Activated naive CD4-positive, alpha-beta T cell treated with anti-CD3 and anti-CD28 coated beads, Interleukin-2, amount 50 U/mL, for 72 hours (primary cell): Measurements from ENCODE around the gene AJM1. TPM values are rescaled to one million over a fixed set of nuclear protein-coding genes. Genes with fewer than 3 reads are reported as not detected.
A peak's percentile ranks its signal among the peaks of the same experiment; 100 is the strongest.

Experiments used
- ATAC-seq, 2 donors: fragments of 150-1000 bp; cut with Tn5 transposase; 2 replicates each; pipeline ENCODE4 v1.10.0; 2021; ENCODE audit warnings: mild to moderate bottlenecking in 2 of 2, moderate library complexity in 2 of 2
- DNase-seq, 2 donors: peaks; one replicate each; pipeline ENCODE4 v3.0.0; 2021 to 2022; ENCODE audit warnings: low spot score in 2 of 2
- H3K27ac Mint-ChIP-seq, 2 donors: one replicate each; pipeline ENCODE4 v1.8.0; 2022; ENCODE audit warnings: mild to moderate bottlenecking in 2 of 2, mixed read lengths in 2 of 2
- H3K36me3 Mint-ChIP-seq, 2 donors: one replicate each; pipeline ENCODE4 v1.8.0; 2022; ENCODE audit warnings: mixed read lengths in 2 of 2
- H3K9me3 Mint-ChIP-seq, 2 donors: one replicate each; pipeline ENCODE4 v1.8.0; 2022; ENCODE audit warnings: mixed read lengths in 2 of 2
- total RNA-seq, 2 donors: library from RNA; stranded (reverse); gene quantifications; one replicate each; pipeline ENCODE4 v1.2.3, GENCODE V29; 2022

The AJM1 gene
- total RNA-seq, 2 donors from 2014 or later: 3.7 to 6.7 TPM

- ATAC-seq: no peak
- no peak overlapping the region for H3K27ac Mint-ChIP-seq
- no peaks in the 10 kb centered on the region for H3K9me3 Mint-ChIP-seq
- peaks cover 0 to 5% of the 10 kb centered on the region in 2 donors for H3K36me3 Mint-ChIP-seq
- no peak for DNase-seq
Measured at GRCh38 chr9:136855461-136856078, 13.3 kb downstream of the AJM1 start.

- ATAC-seq (no peak), DNase-seq (no peak)
- Mint-ChIP-seq H3K9me3 (no peaks in the 10 kb centered on the region), H3K27ac (no peak overlapping the region), H3K36me3 (no peaks in the 10 kb centered on the region)
Measured at GRCh38 chr9:136856079-136856476, 13.8 kb downstream of the AJM1 start.

- Mint-ChIP-seq H3K27ac (no peak overlapping the region), H3K36me3 (no peaks in the 10 kb centered on the region), H3K9me3 (no peaks in the 10 kb centered on the region)
- DNase-seq (no peak), ATAC-seq (no peak)
Measured at GRCh38 chr9:136856541-136857141, 14.4 kb downstream of the AJM1 start.

GRCh38 chr9:136857166-136857565 is 14.9 kb downstream of the AJM1 start:
- ATAC-seq (no peak), DNase-seq (no peak)
- no peak overlapping the region for H3K27ac Mint-ChIP-seq
- no peaks in the 10 kb centered on the region for H3K9me3 Mint-ChIP-seq
- H3K36me3 Mint-ChIP-seq: no peaks in the 10 kb centered on the region

- Mint-ChIP-seq H3K9me3 (no peaks in the 10 kb centered on the region), H3K36me3 (no peaks in the 10 kb centered on the region), H3K27ac (no peak overlapping the region)
- DNase-seq (no peak), ATAC-seq (peak in 1 of 2 donors; percentile 2)
Measured at GRCh38 chr9:136857581-136858412, 15.5 kb downstream of the AJM1 start.

- ATAC-seq: peak in 1 of 2 donors; percentile 1
- no peak for DNase-seq
- Mint-ChIP-seq H3K9me3 (no peaks in the 10 kb centered on the region), H3K27ac (no peak overlapping the region), H3K36me3 (peaks cover 0 to 3% of the 10 kb centered on the region in 2 donors)
Measured at GRCh38 chr9:136858452-136858843, 16.2 kb downstream of the AJM1 start.

GRCh38 chr9:136858844-136859757 is 16.8 kb downstream of the AJM1 start:
- H3K27ac Mint-ChIP-seq: no peak overlapping the region
- H3K36me3 Mint-ChIP-seq: peaks cover 0 to 8% of the 10 kb centered on the region in 2 donors
- DNase-seq (no peak), ATAC-seq (peak in 1 of 2 donors; percentile 5)
- H3K9me3 Mint-ChIP-seq: no peaks in the 10 kb centered on the region

- ATAC-seq (no peak), DNase-seq (no peak)
- H3K36me3 Mint-ChIP-seq: peaks cover 0 to 14% of the 10 kb centered on the region in 2 donors
- H3K9me3 Mint-ChIP-seq: no peaks in the 10 kb centered on the region
- H3K27ac Mint-ChIP-seq: peak overlapping the region in 1 of 2 donors; percentile 29
Measured at GRCh38 chr9:136860529-136860928, 18.3 kb downstream of the AJM1 start.

GRCh38 chr9:136860933-136861873 is 18.9 kb downstream of the AJM1 start:
- peak overlapping the region in 1 of 2 donors; percentile 29 for H3K27ac Mint-ChIP-seq
- peaks cover 0 to 15% of the 10 kb centered on the region in 2 donors for H3K36me3 Mint-ChIP-seq
- no peaks in the 10 kb centered on the region for H3K9me3 Mint-ChIP-seq
- DNase-seq (no peak), ATAC-seq (no peak)

- ATAC-seq (no peak), DNase-seq (no peak)
- Mint-ChIP-seq H3K27ac (peak overlapping the region in 1 of 2 donors; percentile 77), H3K36me3 (peaks cover 0 to 15% of the 10 kb centered on the region in 2 donors), H3K9me3 (no peaks in the 10 kb centered on the region)
Measured at GRCh38 chr9:136861874-136862457, 19.7 kb downstream of the AJM1 start.

GRCh38 chr9:136862849-136863622 is 20.8 kb downstream of the AJM1 start:
- H3K27ac Mint-ChIP-seq: peak overlapping the region in 1 of 2 donors; percentile 55
- DNase-seq: no peak
- no peaks in the 10 kb centered on the region for H3K9me3 Mint-ChIP-seq
- ATAC-seq: no peak
- peaks cover 0 to 15% of the 10 kb centered on the region in 2 donors for H3K36me3 Mint-ChIP-seq

GRCh38 chr9:136863623-136864273 is 21.5 kb downstream of the AJM1 start:
- Mint-ChIP-seq H3K27ac (no peak overlapping the region), H3K9me3 (no peaks in the 10 kb centered on the region), H3K36me3 (peaks cover 0 to 15% of the 10 kb centered on the region in 2 donors)
- no peak for ATAC-seq
- no peak for DNase-seq

- ATAC-seq (no peak), DNase-seq (no peak)
- Mint-ChIP-seq H3K9me3 (no peaks in the 10 kb centered on the region), H3K36me3 (peaks cover 0 to 15% of the 10 kb centered on the region in 2 donors), H3K27ac (peak overlapping the region; percentile 91 to 95)
Measured at GRCh38 chr9:136865041-136865767, 22.9 kb downstream of the AJM1 start.

- H3K36me3 Mint-ChIP-seq: peaks cover 0 to 15% of the 10 kb centered on the region in 2 donors
- DNase-seq: no peak
- ATAC-seq: no peak
Measured at GRCh38 chr9:136865768-136866103, 23.5 kb downstream of the AJM1 start.

More at GRCh38 chr9:136865768-136866103, 23.5 kb downstream of the AJM1 start:
- peak overlapping the region; percentile 91 to 95 for H3K27ac Mint-ChIP-seq
- no peaks in the 10 kb centered on the region for H3K9me3 Mint-ChIP-seq
